HepG2 (cell line): Measurements from ENCODE around the gene PCSK6. TPM values are rescaled to one million over a fixed set of nuclear protein-coding genes. Genes with fewer than 3 reads are reported as not detected.

Experiments used
- ATAD3A ChIP-seq: sonication (generic); formaldehyde crosslinking; IDR thresholded peaks from 2 replicates; pipeline ENCODE4 v1.4.0; 2020; ENCODE audit warnings: missing genetic modification reagents
- CBX2 ChIP-seq, 2 experiments: fragments of 200-600 bp in 1 of 2; sonication (generic); formaldehyde crosslinking in 1 of 2; IDR thresholded peaks; 2 replicates each; pipeline versions ENCODE4 v1.7.0 to v1.8.1; 2018 to 2022; ENCODE audit warnings: low read depth in 2 of 2, low read length in 1 of 2, mild to moderate bottlenecking in 1 of 2, missing genetic modification reagents in 1 of 2
- CCDC6 ChIP-seq: sonication (generic); formaldehyde crosslinking; IDR thresholded peaks from 2 replicates; pipeline ENCODE4 v1.8.1; 2022; ENCODE audit warnings: mild to moderate bottlenecking, missing genetic modification reagents, moderate library complexity
- DNMT1 ChIP-seq: sonication (generic); formaldehyde crosslinking; IDR thresholded peaks from 2 replicates; pipeline ENCODE4 v1.5.1; 2020; ENCODE audit warnings: mild to moderate bottlenecking, missing genetic modification reagents
- ELF1 ChIP-seq: sonication (generic); formaldehyde crosslinking; IDR thresholded peaks from 2 replicates; pipeline ENCODE4 v1.4.0; 2020; ENCODE audit warnings: missing genetic modification reagents
- FOXC1 ChIP-seq: sonication (generic); formaldehyde crosslinking; IDR thresholded peaks from 2 replicates; pipeline ENCODE4 v1.8.0; 2022; ENCODE audit warnings: mild to moderate bottlenecking, missing genetic modification reagents, borderline replicate concordance
- MATR3 ChIP-seq: sonication (generic); formaldehyde crosslinking; IDR thresholded peaks from 2 replicates; pipeline ENCODE4 v1.4.0; 2020; ENCODE audit warnings: missing genetic modification reagents
- MED13 ChIP-seq: sonication (generic); formaldehyde crosslinking; IDR thresholded peaks from 2 replicates; pipeline ENCODE4 v1.5.0; 2020; ENCODE audit warnings: missing genetic modification reagents
- MYNN ChIP-seq: sonication (generic); formaldehyde crosslinking; IDR thresholded peaks from 2 replicates; pipeline ENCODE4 v1.4.0; 2020; ENCODE audit warnings: mild to moderate bottlenecking, low read depth, missing genetic modification reagents
- NBN ChIP-seq: fragments of 450-650 bp; conservative IDR thresholded peaks from 2 replicates; pipeline ENCODE4 v1.6.1; 2017
- RBAK ChIP-seq: sonication (generic); formaldehyde crosslinking; IDR thresholded peaks from 2 replicates; pipeline ENCODE4 v1.5.1; 2020; ENCODE audit warnings: mild to moderate bottlenecking, missing genetic modification reagents
- SIX4 ChIP-seq: sonication (generic); formaldehyde crosslinking; IDR thresholded peaks from 2 replicates; pipeline ENCODE4 v1.4.0; 2020; ENCODE audit warnings: missing genetic modification reagents
- SRSF4 ChIP-seq: fragments of 200-400 bp; formaldehyde crosslinking; IDR thresholded peaks from one replicate; pipeline ENCODE4 v1.6.1; 2018; ENCODE audit warnings: mild to moderate bottlenecking, low read depth, low read length, moderate library complexity; ENCODE audit not compliant: poor library complexity, severe bottlenecking
- TEAD2 ChIP-seq: sonication (generic); formaldehyde crosslinking; IDR thresholded peaks from 2 replicates; pipeline ENCODE4 v1.9.0; 2021; ENCODE audit warnings: missing genetic modification reagents
- ZBTB1 ChIP-seq: sonication (generic); formaldehyde crosslinking; IDR thresholded peaks from 2 replicates; pipeline ENCODE4 v1.4.0; 2020; ENCODE audit warnings: missing genetic modification reagents, borderline replicate concordance
- ZBTB42 ChIP-seq: sonication (generic); formaldehyde crosslinking; IDR thresholded peaks from 2 replicates; pipeline ENCODE4 v1.5.0; 2020; ENCODE audit warnings: mild to moderate bottlenecking, missing genetic modification reagents
- ZEB1 ChIP-seq: IDR thresholded peaks from 2 replicates; pipeline ENCODE4 v1.6.1; 2012; ENCODE audit warnings: mild to moderate bottlenecking, low read depth, inconsistent platforms; ENCODE audit not compliant: insufficient replicate concordance
- ZMYM3 ChIP-seq: sonication (generic); formaldehyde crosslinking; IDR thresholded peaks from 2 replicates; pipeline ENCODE4 v1.5.1; 2020; ENCODE audit warnings: mild to moderate bottlenecking, missing genetic modification reagents
- ZNF138 ChIP-seq: sonication (generic); formaldehyde crosslinking; IDR thresholded peaks from 2 replicates; pipeline ENCODE4 v1.5.0; 2020; ENCODE audit warnings: mild to moderate bottlenecking, low read depth, missing genetic modification reagents
- ZNF205 ChIP-seq: IDR thresholded peaks from 2 replicates; pipeline ENCODE4 v1.6.1; 2018; ENCODE audit warnings: missing biosample characterization, missing genetic modification reagents
- ZNF234 ChIP-seq: sonication (generic); formaldehyde crosslinking; conservative IDR thresholded peaks from 2 replicates; pipeline ENCODE4 v1.5.1; 2020; ENCODE audit warnings: mild to moderate bottlenecking, missing genetic modification reagents
- ZNF879 ChIP-seq: sonication (generic); formaldehyde crosslinking; IDR thresholded peaks from 2 replicates; pipeline ENCODE4 v1.8.1; 2023; ENCODE audit warnings: missing genetic modification reagents
- polyA plus RNA-seq, 8 experiments: library from polyadenylated mRNA; depleted of rRNA in 3 of 8; stranded (reverse) in 7 of 8; unstranded in 1 of 8; fragments of >200 nt; fragmentation: Illumina TruSeq in 4 of 8; extraction: Trizol in 4 of 8; gene quantifications; 2 replicates each; pipeline versions ENCODE4 v1.2.1 to v1.2.3, GENCODE V29; 2011 to 2016; ENCODE audit warnings: low read depth in 4 of 8, missing spikeins in 1 of 8, mixed read lengths in 1 of 8; ENCODE audit not compliant: insufficient read depth in 1 of 8
- total RNA-seq, 5 experiments: library from RNA; depleted of rRNA; stranded (reverse); fragments of >200 nt; fragmentation: Illumina TruSeq; extraction: Trizol; gene quantifications; 2 replicates each; pipeline ENCODE4 v1.2.3, GENCODE V29; 2016; ENCODE audit warnings: low read depth in 1 of 5
- TF ChIP-seq, protein P1 (sequence below): sonication (generic); formaldehyde crosslinking; IDR thresholded peaks from 2 replicates; pipeline ENCODE4 v1.4.0; 2020; ENCODE audit warnings: missing genetic modification reagents, borderline replicate concordance
- TF ChIP-seq, protein P2 (sequence below): sonication (generic); formaldehyde crosslinking; IDR thresholded peaks from 2 replicates; pipeline ENCODE4 v1.4.0; 2020; ENCODE audit warnings: mild to moderate bottlenecking, missing genetic modification reagents, borderline replicate concordance

The PCSK6 gene
- total and polyA plus RNA-seq, 2 of the 13 experiments (the other 11 are each of a cell fraction or from before 2014, with no cell fraction given) = 56.5 to 155 TPM

DNA sequence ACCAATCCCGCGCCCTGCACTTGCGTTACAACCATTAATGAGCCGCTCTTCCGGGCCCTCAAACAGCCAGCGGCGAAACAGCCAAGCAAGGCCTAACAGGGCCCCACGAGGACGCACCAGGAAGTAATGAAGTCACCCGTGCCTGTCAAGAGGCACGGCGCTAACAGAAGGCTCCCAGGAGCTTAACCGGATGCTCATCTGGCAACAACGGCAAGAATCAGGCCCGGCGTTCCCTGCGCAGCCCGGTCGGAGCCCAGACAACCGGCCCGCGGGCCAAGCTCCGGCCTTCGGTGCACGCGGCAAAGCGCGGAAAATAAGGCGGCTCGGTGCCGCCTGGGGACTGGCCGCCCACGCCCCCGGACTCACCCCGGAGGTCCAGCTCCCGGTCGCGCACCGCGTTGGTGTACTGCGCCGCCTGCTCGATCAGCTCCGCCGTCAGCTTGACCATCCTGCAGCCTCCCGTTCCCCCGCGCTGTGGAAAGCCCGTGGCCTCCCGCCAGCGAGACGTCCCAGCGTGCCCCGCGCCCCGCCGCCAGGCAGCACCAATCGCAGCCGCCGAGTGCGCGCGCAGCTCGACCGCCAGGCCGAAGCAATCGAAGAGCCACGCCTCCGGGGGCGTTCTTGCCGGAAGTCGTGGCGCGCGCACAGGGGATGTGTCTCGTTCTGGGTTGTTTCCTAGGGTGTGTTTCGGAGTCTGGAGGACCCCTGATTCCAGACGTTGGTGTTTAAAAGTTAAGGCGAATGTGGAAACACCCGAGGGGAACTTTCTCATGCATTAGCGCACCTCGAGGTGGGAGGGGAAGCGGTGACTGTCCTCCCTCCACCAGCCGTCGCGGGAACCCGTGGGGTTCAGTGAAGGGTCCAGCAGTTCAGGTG, 194.5 kb downstream of the PCSK6 start, which contains the start of gene SNRPA1 (continued):
- TF ChIP-seq, protein P1, sequence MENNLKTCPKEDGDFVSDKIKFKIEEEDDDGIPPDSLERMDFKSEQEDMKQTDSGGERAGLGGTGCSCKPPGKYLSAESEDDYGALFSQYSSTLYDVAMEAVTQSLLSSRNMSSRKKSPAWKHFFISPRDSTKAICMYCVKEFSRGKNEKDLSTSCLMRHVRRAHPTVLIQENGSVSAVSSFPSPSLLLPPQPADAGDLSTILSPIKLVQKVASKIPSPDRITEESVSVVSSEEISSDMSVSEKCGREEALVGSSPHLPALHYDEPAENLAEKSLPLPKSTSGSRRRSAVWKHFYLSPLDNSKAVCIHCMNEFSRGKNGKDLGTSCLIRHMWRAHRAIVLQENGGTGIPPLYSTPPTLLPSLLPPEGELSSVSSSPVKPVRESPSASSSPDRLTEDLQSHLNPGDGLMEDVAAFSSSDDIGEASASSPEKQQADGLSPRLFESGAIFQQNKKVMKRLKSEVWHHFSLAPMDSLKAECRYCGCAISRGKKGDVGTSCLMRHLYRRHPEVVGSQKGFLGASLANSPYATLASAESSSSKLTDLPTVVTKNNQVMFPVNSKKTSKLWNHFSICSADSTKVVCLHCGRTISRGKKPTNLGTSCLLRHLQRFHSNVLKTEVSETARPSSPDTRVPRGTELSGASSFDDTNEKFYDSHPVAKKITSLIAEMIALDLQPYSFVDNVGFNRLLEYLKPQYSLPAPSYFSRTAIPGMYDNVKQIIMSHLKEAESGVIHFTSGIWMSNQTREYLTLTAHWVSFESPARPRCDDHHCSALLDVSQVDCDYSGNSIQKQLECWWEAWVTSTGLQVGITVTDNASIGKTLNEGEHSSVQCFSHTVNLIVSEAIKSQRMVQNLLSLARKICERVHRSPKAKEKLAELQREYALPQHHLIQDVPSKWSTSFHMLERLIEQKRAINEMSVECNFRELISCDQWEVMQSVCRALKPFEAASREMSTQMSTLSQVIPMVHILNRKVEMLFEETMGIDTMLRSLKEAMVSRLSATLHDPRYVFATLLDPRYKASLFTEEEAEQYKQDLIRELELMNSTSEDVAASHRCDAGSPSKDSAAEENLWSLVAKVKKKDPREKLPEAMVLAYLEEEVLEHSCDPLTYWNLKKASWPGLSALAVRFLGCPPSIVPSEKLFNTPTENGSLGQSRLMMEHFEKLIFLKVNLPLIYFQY (CRISPR knock-in tag) = peak; percentile 87
- no peak for TF ChIP-seq CCDC6 (CRISPR knock-in tag)
- TF ChIP-seq ZBTB42 = peak; percentile 89
- TF ChIP-seq ZNF138 (CRISPR knock-in tag) = peak; percentile 65; the same call in 1 of the 2 replicates
- 0 out of 2 replicates have a peak, but pooled peaks have one; percentile 16 for TF ChIP-seq SIX4
- TF ChIP-seq ZNF879 = no peak
- no peak for TF ChIP-seq ZEB1
- TF ChIP-seq ATAD3A (CRISPR knock-in tag) = no peak
- TF ChIP-seq ZNF234 = peak; percentile 80
- TF ChIP-seq, protein P2, sequence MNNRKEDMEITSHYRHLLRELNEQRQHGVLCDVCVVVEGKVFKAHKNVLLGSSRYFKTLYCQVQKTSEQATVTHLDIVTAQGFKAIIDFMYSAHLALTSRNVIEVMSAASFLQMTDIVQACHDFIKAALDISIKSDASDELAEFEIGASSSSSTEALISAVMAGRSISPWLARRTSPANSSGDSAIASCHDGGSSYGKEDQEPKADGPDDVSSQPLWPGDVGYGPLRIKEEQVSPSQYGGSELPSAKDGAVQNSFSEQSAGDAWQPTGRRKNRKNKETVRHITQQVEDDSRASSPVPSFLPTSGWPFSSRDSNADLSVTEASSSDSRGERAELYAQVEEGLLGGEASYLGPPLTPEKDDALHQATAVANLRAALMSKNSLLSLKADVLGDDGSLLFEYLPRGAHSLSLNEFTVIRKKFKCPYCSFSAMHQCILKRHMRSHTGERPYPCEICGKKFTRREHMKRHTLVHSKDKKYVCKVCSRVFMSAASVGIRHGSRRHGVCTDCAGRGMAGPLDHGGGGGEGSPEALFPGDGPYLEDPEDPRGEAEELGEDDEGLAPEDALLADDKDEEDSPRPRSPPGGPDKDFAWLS = no peak
- no peak for TF ChIP-seq MYNN (CRISPR knock-in tag)
- TF ChIP-seq ZMYM3 = peak; percentile 69; the same call in 1 of the 2 replicates
- TF ChIP-seq ELF1 (CRISPR knock-in tag) = peak; percentile 90
- no peak for TF ChIP-seq RBAK
- no peak for TF ChIP-seq NBN
- TF ChIP-seq ZBTB1 (CRISPR knock-in tag) = no peak
- TF ChIP-seq TEAD2 (CRISPR knock-in tag) = no peak
- TF ChIP-seq SRSF4 = no peak
- no peak for TF ChIP-seq CBX2 (IDR thresholded peaks at IDR 0.05; ENCODE audit: low read depth, low read length)
- TF ChIP-seq CBX2 (CRISPR knock-in tag; IDR thresholded peaks at IDR 0.05; ENCODE audit: low read depth) = peak; percentile 29; the same call in 1 of the 2 replicates
- TF ChIP-seq ZNF205 (CRISPR knock-in tag) = peak; percentile 68
- peak; percentile 94 for TF ChIP-seq FOXC1
- TF ChIP-seq MED13 = 0 out of 2 replicates have a peak, but pooled peaks have one; percentile 16
- no peak for TF ChIP-seq MATR3
- peak; percentile 91 for TF ChIP-seq DNMT1 (CRISPR knock-in tag)
